ENCODE results near the gene POLR2I. TPM values are rescaled to one million over a fixed set of nuclear protein-coding genes. Genes with fewer than 3 reads are reported as not detected.

The POLR2I gene
- total RNA-seq, result 38.7 and 51.9 TPM in 2 replicates

DNA sequence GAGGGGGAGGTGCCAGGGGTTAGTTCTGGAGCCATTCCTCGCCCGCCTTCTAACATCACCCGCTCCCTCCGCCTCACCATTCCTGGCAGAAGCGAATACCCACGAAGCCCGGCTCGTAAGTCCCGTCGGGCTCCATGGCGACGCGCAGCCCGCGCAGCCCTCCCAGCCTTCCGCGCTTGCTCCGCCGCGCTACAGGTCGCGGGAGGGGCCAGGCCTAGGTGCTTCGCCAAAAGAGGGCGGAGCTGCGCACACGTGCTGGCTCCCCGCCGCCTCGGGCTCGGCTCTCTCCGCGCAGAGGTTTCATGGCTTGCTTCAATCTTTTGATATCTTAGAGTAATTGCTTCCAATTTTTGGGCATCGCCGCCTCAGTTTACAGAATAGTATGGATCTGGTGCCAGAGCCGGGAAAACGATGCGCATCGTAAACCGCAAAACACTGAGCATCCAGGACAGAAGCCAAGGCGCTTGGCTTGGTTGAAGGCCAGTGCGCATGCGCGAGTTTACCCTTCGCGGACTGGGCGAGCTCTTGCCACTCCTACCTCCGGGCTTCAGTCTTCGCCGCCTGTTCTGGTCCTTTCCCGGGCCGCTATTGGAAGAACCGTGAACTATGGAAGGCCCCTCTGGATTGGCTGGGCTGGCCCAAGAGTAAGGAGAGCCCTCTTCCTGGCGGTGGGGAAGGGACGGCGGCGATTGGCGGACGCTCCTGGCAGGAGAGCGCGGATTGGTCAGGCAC is at the start of gene POLR2I:
Gene POLR2I (minus strand): TSS at position 155 of the 732 bp plus-strand sequence. CDS start 19 bp downstream, at position 136.
- DNase-seq (ENCODE audit: extremely low read depth, low read depth, low spot score), result peak; percentile 96

GRCh38 chr19:36163813-36164212 is 49.1 kb upstream of the POLR2I start:
- DNase-seq (ENCODE audit: extremely low read depth, low read depth, low spot score), result no peak

DNA sequence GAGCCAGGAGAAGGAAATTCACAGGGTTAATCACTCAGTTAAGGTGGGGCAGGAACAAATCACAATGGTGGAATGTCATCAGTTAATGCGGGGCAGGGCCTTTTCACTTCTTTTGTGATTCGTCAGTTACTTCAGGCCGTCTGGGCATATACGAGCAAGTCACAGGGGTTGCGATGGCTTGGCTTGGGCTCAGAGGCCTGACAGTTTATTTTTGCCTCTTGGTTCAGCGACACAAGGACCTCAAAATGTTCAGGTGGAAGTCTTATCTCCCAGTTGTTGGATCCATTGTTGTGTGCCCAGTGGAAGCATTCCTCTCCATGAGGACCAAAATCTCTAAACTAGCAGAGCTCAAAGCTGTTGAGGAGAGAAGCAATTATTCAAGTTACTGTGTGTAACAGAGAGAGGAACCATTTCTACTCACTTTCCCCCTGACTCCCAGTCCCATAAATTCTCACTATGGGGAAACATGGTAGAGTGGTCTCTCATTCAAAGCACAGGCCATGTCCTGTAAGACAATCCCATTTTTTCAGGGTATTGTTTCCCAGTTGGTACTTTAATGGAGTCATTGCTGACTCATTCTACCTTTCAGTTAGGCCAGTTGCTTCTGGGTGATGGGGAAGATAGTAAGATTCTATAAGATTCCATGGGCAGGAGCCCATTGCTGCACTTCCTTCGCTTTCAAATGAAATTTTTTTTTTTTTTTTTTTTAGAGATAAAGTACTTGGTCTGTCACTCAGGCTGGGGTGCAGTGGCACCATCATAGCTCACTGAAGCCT is 46.3 kb upstream of the POLR2I start:
- no peak for DNase-seq (ENCODE audit: extremely low read depth, low read depth, low spot score)

GRCh38 chr19:36153126-36153525 is 38.5 kb upstream of the POLR2I start:
- no peak for DNase-seq (ENCODE audit: extremely low read depth, low read depth, low spot score)

- DNase-seq (ENCODE audit: extremely low read depth, low read depth, low spot score), result no peak
Observed at GRCh38 chr19:36152352-36153091, 37.8 kb upstream of the POLR2I start, which contains the start of gene COX7A1. Gene COX7A1 (minus strand): TSS chr19:36152447. CDS start chr19:36152407, 40 bp downstream.

DNA sequence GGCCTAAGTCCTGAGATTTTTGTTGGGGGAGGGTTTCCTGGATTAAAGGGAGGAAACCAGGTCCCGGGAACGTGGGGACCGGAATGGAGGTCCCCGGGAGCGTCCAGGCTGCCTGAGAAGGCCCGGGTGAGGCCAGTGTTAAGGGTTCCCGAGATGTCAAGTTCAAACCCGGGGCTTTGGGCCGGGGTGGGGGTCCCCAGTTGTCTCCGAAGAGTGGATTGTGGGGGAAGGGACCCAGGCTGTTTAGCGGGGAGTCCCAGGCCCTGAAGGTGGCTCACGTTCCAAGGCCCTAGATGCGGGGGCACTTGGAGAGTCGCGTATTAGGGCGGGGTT is 37.3 kb upstream of the POLR2I start:
- no peak for DNase-seq (ENCODE audit: extremely low read depth, low read depth, low spot score)

GRCh38 chr19:36151144-36152018 is 36.7 kb upstream of the POLR2I start:
- no peak for DNase-seq (ENCODE audit: extremely low read depth, low read depth, low spot score)

DNA sequence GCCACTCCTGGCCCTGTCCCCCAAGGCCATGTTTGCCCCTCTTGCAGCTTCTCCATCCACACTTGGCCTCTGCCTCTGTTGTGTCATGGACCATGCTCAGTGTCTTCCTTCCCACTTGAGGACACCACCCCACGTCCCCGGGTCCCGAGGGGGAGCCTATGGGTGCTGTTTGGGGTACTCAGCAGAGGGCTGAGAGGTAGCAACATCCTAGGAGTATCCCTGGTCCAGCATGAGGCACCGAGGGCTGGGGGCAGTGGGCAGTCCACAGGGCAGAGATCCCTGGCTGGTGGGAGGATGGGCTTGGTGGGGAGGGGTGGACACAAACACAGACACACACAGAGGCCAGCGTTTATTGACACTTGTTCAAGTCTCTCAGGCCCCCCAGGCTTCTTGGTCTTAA is 35.9 kb upstream of the POLR2I start:
- no peak for DNase-seq (ENCODE audit: extremely low read depth, low read depth, low spot score)

DNA sequence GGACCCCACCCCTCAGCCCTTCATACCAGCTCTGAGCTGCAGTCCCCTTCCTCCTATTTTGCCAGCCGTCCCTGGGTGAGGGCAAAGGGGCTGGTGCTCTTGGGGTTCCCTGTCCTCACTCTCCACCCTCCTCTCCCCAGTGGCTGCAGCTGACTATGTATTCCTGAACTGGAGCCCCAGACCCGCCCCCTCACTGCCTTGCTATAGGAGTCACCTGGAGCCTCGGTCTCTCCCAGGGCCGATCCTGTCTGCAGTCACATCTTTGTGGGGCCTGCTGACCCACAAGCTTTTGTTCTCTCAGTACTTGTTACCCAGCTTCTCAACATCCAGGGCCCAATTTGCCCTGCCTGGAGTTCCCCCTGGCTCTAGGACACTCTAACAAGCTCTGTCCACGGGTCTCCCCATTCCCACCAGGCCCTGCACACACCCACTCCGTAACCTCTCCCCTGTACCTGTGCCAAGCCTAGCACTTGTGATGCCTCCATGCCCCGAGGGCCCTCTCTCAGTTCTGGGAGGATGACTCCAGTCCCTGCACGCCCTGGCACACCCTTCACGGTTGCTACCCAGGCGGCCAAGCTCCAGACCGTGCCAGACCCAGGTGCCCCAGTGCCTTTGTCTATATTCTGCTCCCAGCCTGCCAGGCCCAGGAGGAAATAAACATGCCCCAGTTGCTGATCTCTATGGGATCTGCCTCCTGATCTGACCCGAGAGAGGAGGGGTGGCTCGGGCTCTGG is 35.2 kb upstream of the POLR2I start:
- no peak for DNase-seq (ENCODE audit: extremely low read depth, low read depth, low spot score)

- no peak for DNase-seq (ENCODE audit: extremely low read depth, low read depth, low spot score)
Observed at GRCh38 chr19:36144624-36145023, 29.9 kb upstream of the POLR2I start.

DNA sequence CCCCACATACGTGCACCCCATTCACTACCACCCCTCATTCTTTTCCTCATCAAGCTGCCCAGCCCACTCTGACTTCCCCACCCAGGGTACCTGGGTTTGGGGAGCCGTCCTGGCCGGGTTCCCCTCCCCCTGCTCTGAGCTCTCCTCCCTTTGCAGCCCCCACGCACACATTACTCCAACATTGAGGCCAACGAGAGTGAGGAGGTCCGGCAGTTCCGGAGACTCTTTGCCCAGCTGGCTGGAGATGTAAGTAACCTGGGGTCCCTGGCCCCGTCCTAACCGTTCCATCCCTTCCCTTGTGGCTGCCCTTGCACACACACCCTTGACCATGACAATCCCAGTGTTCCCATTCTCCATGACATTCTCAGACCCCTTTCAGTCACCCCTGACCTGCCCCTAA is 27.8 kb upstream of the POLR2I start:
- DNase-seq (ENCODE audit: extremely low read depth, low read depth, low spot score), result no peak

DNA sequence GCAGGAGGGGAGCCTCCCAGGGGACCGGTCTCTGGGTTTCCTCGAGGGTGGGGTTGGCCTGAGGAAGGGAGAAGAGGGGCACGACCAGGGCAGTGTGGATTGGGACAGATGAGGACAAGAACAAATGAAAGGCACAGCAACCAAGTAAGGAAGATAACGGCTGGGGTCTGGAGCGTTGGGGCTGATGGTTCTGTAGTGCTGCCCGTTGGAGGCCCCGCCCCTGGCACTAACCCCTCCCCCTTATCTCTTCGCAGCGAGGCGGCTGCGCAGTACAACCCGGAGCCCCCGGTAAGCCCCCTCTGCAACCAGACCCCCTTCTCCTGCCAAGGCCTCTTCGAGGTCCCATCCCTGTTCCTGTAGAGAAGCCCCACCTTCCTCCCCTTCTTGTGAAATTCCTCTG is 27.4 kb upstream of the POLR2I start:
- no peak for DNase-seq (ENCODE audit: extremely low read depth, low read depth, low spot score)

- DNase-seq (ENCODE audit: extremely low read depth, low read depth, low spot score), result no peak
Observed at GRCh38 chr19:36141039-36141927, 26.6 kb upstream of the POLR2I start.

DNA sequence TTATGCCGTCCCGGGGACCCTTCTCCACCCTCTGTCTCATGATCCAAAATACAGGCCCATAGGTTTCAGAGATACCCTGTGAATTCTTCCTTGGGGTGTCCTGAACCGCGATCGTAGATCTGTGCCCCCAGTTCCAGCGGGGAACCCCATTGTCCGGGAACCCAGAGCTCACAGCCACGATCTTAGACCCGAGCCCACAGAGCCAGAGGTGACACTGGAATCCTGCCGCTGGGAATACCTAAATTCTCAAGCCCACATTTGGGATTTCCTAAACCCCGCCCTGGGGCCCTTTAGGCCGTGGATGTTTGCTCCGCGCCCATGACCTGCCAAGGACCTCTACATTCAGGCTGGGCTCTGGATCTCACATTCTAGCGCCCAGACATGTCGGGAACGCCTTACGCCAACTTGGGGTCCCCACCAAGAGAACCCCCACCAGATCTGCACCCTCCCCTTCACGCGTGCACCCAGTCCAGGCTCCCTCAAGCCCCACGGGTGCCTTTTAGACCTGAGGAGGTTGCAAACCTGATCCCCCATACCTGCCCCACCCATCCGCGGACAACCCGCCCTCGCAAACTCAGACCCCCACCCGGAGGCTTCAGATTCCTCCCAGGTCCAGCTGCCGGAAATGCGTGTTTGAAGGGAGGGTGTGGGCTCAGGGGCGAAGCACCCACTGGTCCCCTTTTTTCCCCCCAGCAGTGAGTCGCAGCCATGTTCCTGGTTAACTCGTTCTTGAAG is 25.8 kb upstream of the POLR2I start:
- no peak for DNase-seq (ENCODE audit: extremely low read depth, low read depth, low spot score)

- DNase-seq (ENCODE audit: extremely low read depth, low read depth, low spot score), result peak; percentile 58
Observed at GRCh38 chr19:36139473-36140303, 25.0 kb upstream of the POLR2I start, which contains the start of gene CAPNS1. Gene CAPNS1 (plus strand): TSS chr19:36140066. CDS start chr19:36141012, 946 bp downstream.

GRCh38 chr19:36139120-36139472 is 24.4 kb upstream of the POLR2I start:
- no peak for DNase-seq (ENCODE audit: extremely low read depth, low read depth, low spot score)

DNA sequence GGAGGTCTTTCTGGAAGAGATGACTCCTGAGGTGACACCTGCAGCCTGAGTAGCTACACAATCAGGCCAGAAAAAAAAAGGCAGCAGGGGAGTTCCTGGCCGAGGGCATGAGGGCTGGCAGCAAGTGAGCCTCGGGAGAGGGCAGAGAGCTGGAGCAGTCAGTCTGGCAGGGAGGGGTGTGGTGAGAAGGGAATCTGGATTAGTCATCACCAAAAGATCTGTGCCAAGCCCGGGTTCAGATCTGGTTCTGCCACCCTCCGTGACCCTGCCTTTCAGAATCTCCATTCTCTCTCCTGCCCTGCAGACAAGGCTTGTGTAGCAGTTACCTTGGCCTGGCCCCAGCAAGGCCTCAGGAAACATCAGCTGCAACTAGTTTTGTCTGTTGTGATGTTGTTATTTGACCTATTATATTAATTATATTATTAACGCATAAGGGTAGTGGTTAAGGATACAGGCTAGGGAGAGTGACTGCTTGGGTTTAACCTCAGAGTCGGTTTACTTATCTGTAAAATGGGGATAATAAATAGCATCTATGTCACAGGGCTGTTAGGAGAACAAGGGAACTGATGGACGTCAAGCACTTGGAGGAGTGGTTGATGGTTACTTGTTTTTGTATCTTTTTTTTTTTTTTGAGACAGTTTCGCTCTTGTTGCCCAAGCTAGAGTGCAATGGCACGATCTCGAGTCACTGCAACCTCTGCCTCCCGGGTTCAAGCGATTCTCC is 22.4 kb upstream of the POLR2I start:
- DNase-seq (ENCODE audit: extremely low read depth, low read depth, low spot score), result no peak

Data from glomerular endothelial cell (primary cell).